Gastroesophageal sphincter (tissue), 4 donors: ENCODE results near the gene EXOC3L1. TPM values are rescaled to one million over a fixed set of nuclear protein-coding genes. Genes with fewer than 3 reads are reported as not detected.

Experiments used
- ATAC-seq: fragments of 150-250 bp; one replicate; pipeline ENCODE4 v1.9.1; 2016; ENCODE audit warnings: mild to moderate bottlenecking, moderate library complexity
- H3K27ac ChIP-seq, 4 donors: fragments of 200-600 bp; sonication (generic) in 3 of 4; 1 replicate in 3 of 4; 2 replicates in 1 of 4; pipeline ENCODE4 v1.5.1; 2016 to 2019
- H3K27me3 ChIP-seq: fragments of 200-600 bp; sonication (generic); one replicate; pipeline ENCODE4 v1.5.1; 2019
- H3K36me3 ChIP-seq, 2 donors: fragments of 200-600 bp; sonication (generic); one replicate each; pipeline ENCODE4 v1.5.1; 2019; ENCODE audit warnings: control low read depth in 1 of 2
- H3K4me1 ChIP-seq, 3 donors: fragments of 200-600 bp; sonication (generic); 1 replicate in 2 of 3; 2 replicates in 1 of 3; pipeline ENCODE4 v1.5.1; 2016 to 2019; ENCODE audit warnings: control low read depth in 2 of 3
- H3K4me3 ChIP-seq, 2 donors: fragments of 200-600 bp; sonication (generic); one replicate each; pipeline ENCODE4 v1.5.1; 2019; ENCODE audit warnings: mild to moderate bottlenecking in 1 of 2, moderate library complexity in 1 of 2
- H3K9me3 ChIP-seq, 3 donors: fragments of 200-600 bp; sonication (generic); one replicate each; pipeline ENCODE4 v1.5.1; 2017 to 2019; ENCODE audit warnings: control low read depth in 2 of 3
- EP300 ChIP-seq: sonication (generic); formaldehyde crosslinking; IDR thresholded peaks from one replicate; pipeline ENCODE4 v1.6.1; 2017; ENCODE audit warnings: antibody characterized with exemption, mild to moderate bottlenecking
- POLR2A ChIP-seq, 2 donors: fragments of 450-650 bp; IDR thresholded peaks; one replicate each; pipeline ENCODE4 v1.6.1; 2017; ENCODE audit warnings: antibody characterized with exemption in 2 of 2, mild to moderate bottlenecking in 2 of 2, moderate library complexity in 1 of 2
- POLR2AphosphoS5 ChIP-seq: sonication (generic); formaldehyde crosslinking; IDR thresholded peaks from one replicate; pipeline ENCODE4 v1.6.1; 2017; ENCODE audit warnings: antibody characterized with exemption
- WGBS, 2 donors: methylation state at CpG; one replicate each; pipeline ENCODE4 v1.1.5; 2018; ENCODE audit warnings: low coverage in 1 of 2; 5-methylcytosine and 5-hydroxymethylcytosine counted together
- total RNA-seq, 4 donors: library from RNA; depleted of rRNA; stranded (reverse); fragments of >200 nt; gene quantifications; one replicate each; pipeline ENCODE4 v1.1.0, GENCODE V29; 2016
- TF ChIP-seq, protein P1 (sequence below), 4 experiments: fragments of 200-600 bp in 2 of 4; fragments of 450-650 bp in 2 of 4; sonication (generic) in 1 of 4; IDR thresholded peaks; one replicate each; pipeline ENCODE4 v1.5.1; 2017 to 2019; ENCODE audit warnings: antibody characterized with exemption in 4 of 4, mild to moderate bottlenecking in 2 of 4, moderate library complexity in 2 of 4

Gene EXOC3L1
- total RNA-seq, 4 donors from 2014 or later, result 1.6 to 6.1 (median 2.6) TPM

DNA sequence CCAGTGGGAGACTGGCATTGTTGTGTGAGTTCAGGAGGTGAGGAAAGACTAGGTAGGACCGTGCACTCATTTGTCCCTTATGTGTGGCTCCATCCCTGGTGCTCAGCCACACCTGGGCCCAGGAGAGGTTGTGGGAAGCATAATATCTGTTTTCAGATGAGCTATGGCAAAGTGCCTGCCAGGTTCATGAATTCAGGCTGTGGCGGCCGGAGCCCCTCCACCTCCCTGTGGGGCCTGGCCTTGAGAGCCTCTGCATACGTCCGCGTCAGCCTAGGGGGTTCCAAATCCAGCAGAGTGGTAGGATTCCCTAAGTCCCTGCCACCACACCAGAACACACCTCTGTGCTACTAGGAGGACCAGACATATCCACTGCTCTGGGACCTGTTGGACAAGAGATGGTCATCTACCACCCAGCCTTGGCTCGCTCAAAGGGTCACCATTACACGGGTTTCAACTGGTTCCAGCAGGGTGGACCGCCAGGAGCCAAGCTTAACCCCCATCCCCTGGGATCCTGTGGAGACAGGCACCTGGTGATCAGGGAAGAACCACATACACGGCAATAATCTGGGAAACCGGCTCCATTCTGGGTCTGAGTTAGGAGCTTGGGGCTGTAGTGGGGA, 41.2 kb downstream of the EXOC3L1 start:
- Histone ChIP-seq H3K9me3 (no peaks in the 10 kb centered on the region), H3K27ac (no peak overlapping the region), H3K4me3 (no peak overlapping the region), H3K4me1 (peaks cover 0 to 32% (median 10%) of the 10 kb centered on the region in 3 donors), H3K27me3 (no peaks in the 10 kb centered on the region), H3K36me3 (peaks cover 0 to 59% of the 10 kb centered on the region in 2 donors)
- WGBS, 2 donors, result 60 to 94% methylated on average over 1 to 3 of the region's 11 CpGs
- TF ChIP-seq, protein P1, sequence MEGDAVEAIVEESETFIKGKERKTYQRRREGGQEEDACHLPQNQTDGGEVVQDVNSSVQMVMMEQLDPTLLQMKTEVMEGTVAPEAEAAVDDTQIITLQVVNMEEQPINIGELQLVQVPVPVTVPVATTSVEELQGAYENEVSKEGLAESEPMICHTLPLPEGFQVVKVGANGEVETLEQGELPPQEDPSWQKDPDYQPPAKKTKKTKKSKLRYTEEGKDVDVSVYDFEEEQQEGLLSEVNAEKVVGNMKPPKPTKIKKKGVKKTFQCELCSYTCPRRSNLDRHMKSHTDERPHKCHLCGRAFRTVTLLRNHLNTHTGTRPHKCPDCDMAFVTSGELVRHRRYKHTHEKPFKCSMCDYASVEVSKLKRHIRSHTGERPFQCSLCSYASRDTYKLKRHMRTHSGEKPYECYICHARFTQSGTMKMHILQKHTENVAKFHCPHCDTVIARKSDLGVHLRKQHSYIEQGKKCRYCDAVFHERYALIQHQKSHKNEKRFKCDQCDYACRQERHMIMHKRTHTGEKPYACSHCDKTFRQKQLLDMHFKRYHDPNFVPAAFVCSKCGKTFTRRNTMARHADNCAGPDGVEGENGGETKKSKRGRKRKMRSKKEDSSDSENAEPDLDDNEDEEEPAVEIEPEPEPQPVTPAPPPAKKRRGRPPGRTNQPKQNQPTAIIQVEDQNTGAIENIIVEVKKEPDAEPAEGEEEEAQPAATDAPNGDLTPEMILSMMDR (IDR thresholded peaks at IDR 0.05), result no peak
- TF ChIP-seq POLR2AphosphoS5 (no peak), EP300 (no peak), POLR2A (IDR thresholded peaks at IDR 0.05) (no peak)
- ATAC-seq, result no peak

DNA sequence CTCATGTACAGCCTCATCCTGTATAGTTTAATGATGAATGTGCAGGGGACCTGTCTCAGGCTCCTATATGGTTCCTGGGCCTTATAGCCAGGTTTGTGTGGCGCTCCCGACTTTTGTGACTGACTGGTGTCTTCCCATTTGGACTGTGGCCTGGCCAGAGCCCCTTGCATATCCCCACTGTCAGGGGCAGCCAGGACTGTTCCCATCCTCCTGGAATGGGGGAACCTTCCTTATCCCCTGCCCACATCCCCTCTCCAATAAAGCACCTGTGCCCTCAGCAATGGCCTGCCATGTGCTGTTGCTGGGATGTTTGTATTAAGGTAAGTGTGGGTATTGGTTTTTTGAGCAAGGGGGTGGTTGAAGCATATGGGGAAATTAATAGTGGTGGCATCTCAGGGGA, 41.7 kb downstream of the EXOC3L1 start:
- Histone ChIP-seq H3K27ac (no peak overlapping the region), H3K4me3 (no peak overlapping the region), H3K36me3 (peaks cover 0 to 64% of the 10 kb centered on the region in 2 donors), H3K4me1 (peaks cover 0 to 32% (median 10%) of the 10 kb centered on the region in 3 donors), H3K9me3 (no peaks in the 10 kb centered on the region), H3K27me3 (no peaks in the 10 kb centered on the region)
- WGBS, 2 donors, result 79 to 96% methylated on average over 2 of the region's 2 CpGs
- ATAC-seq, result no peak
- TF ChIP-seq POLR2A (IDR thresholded peaks at IDR 0.05) (no peak), POLR2AphosphoS5 (no peak)

- no peaks in the 10 kb centered on the region for H3K27me3 ChIP-seq
- ATAC-seq, result no peak
- no peak overlapping the region for H3K4me3 ChIP-seq
- no peak overlapping the region for H3K27ac ChIP-seq
- TF ChIP-seq POLR2A (IDR thresholded peaks at IDR 0.05), result no peak
- H3K36me3 ChIP-seq, result peaks cover 0 to 70% of the 10 kb centered on the region in 2 donors
- peaks cover 0 to 32% (median 10%) of the 10 kb centered on the region in 3 donors for H3K4me1 ChIP-seq
- WGBS, 2 donors, result 93 to 94% methylated on average over 3 to 4 of the region's 4 CpGs
- H3K9me3 ChIP-seq, result no peaks in the 10 kb centered on the region
These were observed 42.3 kb downstream of the EXOC3L1 start for GRCh38 chr16:67147437-67148140.

DNA sequence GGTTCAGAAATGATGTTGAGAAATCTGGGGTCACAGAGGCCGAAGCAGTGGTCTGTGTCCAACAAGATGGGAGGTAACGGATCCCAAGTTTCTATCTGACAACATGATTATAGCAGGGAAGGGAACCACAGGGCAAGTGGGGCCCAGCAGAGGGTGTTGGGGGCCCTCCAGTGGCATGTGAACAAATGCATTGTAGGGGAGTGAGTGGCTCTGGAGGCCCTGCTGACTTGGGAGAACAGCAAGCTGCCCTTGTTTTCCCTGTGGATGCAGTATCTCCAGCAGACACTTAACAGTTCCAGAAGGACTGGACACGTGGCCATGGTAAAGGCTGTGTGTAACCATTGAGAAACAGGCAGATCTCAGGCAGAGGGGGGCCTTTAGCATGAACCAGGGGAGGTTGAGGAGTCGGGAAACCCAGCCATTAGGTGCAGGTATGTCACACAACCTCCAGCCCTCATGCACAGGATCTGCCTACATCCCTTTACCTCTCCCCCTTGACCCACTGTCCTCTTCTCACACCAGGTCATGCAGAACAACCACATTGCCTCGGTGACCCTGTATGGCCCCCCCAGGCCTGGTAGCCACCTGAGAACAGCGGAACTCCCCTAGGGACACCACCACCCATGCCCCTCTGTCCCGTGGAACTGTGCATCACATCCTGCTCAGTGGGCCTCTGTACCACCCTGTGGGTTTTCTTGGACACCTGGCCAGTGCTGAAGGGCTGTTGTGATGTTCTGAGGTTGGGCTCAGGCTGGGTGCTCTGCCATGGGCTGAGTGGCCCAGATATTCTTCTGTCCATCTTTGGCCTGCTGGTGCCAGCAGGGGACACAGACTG, 43.2 kb downstream of the EXOC3L1 start:
- Histone ChIP-seq H3K9me3 (no peaks in the 10 kb centered on the region), H3K4me1 (peaks cover 0 to 31% (median 10%) of the 10 kb centered on the region in 3 donors), H3K4me3 (no peak overlapping the region), H3K27me3 (no peaks in the 10 kb centered on the region), H3K36me3 (peaks cover 0 to 79% of the 10 kb centered on the region in 2 donors), H3K27ac (no peak overlapping the region)
- no peak for ATAC-seq
- TF ChIP-seq, protein P1 (IDR thresholded peaks at IDR 0.05), result no peak
- TF ChIP-seq EP300, result no peak
- no peak for TF ChIP-seq POLR2AphosphoS5
- no peak for TF ChIP-seq POLR2A (IDR thresholded peaks at IDR 0.05)
- 66 to 87% methylated on average over 2 to 6 of the region's 7 CpGs for WGBS, 2 donors

DNA sequence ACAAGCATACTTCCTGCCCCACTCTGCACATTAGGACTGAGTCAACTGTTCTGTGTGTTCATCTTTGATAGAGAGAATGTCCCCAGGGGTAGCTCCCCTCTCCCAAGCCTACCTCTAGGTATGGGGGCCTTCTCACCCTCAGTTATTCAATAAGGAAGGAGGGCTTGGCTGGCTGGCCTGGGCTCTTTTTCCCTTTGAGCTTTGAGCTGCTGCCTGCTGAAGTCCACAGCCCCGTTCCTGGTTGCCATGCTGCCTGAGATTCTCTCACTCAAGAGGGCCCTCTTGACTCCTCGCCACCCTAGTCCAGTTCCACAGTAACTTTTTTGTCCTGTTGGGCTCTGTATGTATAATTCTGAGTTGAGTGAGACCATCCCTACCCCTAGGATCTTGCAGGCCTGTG, 44.2 kb downstream of the EXOC3L1 start:
- TF ChIP-seq EP300 (no peak), POLR2A (IDR thresholded peaks at IDR 0.05) (no peak), POLR2AphosphoS5 (no peak)
- TF ChIP-seq, protein P1 (IDR thresholded peaks at IDR 0.05), result no peak
- 90 to 93% methylated on average over 2 of the region's 2 CpGs for WGBS, 2 donors
- H3K9me3 ChIP-seq, result no peaks in the 10 kb centered on the region
- ATAC-seq, result no peak
- peaks cover 0 to 21% (median 5%) of the 10 kb centered on the region in 3 donors for H3K4me1 ChIP-seq
- no peak overlapping the region for H3K27ac ChIP-seq
- H3K36me3 ChIP-seq, result peaks cover 0 to 89% of the 10 kb centered on the region in 2 donors
- no peaks in the 10 kb centered on the region for H3K27me3 ChIP-seq
- H3K4me3 ChIP-seq, result no peak overlapping the region
